NB4 (cell line): Measurements from ENCODE around the gene PRODH.

Experiments
- POLR2A ChIP-seq: IDR thresholded peaks from 2 replicates; pipeline ENCODE4 v1.6.1; 2011; ENCODE audit warnings: mild to moderate bottlenecking; ENCODE audit not compliant: insufficient read length; ENCODE audit errors: extremely low read depth
- TF ChIP-seq, protein P1 (sequence below): IDR thresholded peaks from one replicate; pipeline ENCODE4 v1.5.1; 2012; ENCODE audit warnings: low read depth, low read length

- TF ChIP-seq, protein P1, sequence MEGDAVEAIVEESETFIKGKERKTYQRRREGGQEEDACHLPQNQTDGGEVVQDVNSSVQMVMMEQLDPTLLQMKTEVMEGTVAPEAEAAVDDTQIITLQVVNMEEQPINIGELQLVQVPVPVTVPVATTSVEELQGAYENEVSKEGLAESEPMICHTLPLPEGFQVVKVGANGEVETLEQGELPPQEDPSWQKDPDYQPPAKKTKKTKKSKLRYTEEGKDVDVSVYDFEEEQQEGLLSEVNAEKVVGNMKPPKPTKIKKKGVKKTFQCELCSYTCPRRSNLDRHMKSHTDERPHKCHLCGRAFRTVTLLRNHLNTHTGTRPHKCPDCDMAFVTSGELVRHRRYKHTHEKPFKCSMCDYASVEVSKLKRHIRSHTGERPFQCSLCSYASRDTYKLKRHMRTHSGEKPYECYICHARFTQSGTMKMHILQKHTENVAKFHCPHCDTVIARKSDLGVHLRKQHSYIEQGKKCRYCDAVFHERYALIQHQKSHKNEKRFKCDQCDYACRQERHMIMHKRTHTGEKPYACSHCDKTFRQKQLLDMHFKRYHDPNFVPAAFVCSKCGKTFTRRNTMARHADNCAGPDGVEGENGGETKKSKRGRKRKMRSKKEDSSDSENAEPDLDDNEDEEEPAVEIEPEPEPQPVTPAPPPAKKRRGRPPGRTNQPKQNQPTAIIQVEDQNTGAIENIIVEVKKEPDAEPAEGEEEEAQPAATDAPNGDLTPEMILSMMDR = no peak
- TF ChIP-seq POLR2A = no peak
These were observed 41.8 kb upstream of the PRODH start for GRCh38 chr22:18977824-18978425.
